Panc1 (cell line): Measurements from ENCODE around the gene C1QL1. TPM values are rescaled to one million over a fixed set of nuclear protein-coding genes. Genes with fewer than 3 reads are reported as not detected.

Source experiments
- ATAC-seq: fragments of 200-7000 bp; cut with Tn5 transposase; 2 replicates; pipeline ENCODE4 v1.9.1; 2020; ENCODE audit warnings: mild to moderate bottlenecking, moderate library complexity
- BruUV-seq: library from RNA; stranded (reverse); fragments of 400-500 nt; replicated peaks from 2 replicates; lab custom pipeline; 2021; lab: Mats Ljungman, UMichigan
- CTCF ChIA-PET: fragments of 300-600 bp; sonication (Branson Sonifier 250); formaldehyde crosslinking; loops from one replicate; lab custom pipeline; 2022; ENCODE audit warnings: antibody characterized with exemption; lab: Charles Lee
- POLR2A ChIA-PET: fragments of 300-600 bp; sonication (Branson Sonifier 250); formaldehyde crosslinking; loops from one replicate; lab custom pipeline; 2022; ENCODE audit warnings: antibody characterized with exemption; lab: Charles Lee
- DNase-seq: peaks from one replicate; pipeline ENCODE4 v3.0.0-alpha.2; 2010; ENCODE audit warnings: low read depth, low spot score
- H3K27ac ChIP-seq: 2 replicates; pipeline ENCODE4 v1.5.1; 2011; ENCODE audit warnings: mild to moderate bottlenecking, low read length, inconsistent platforms
- H3K27me3 ChIP-seq: fragments of 200-500 bp; sonication (Bioruptor generic); 2 replicates; pipeline ENCODE4 v1.6.0; 2014; ENCODE audit warnings: low read length, inconsistent platforms; ENCODE audit not compliant: control insufficient read depth, insufficient read depth
- H3K36me3 ChIP-seq: fragments of 200-500 bp; sonication (Bioruptor generic); 2 replicates; pipeline ENCODE4 v1.5.1; 2014; ENCODE audit warnings: inconsistent platforms, mild to moderate bottlenecking, low read length, moderate library complexity; ENCODE audit not compliant: control insufficient read depth, insufficient read depth
- H3K4me1 ChIP-seq: 2 replicates; pipeline ENCODE4 v1.5.1; 2011; ENCODE audit warnings: inconsistent platforms, mild to moderate bottlenecking, low read length, moderate library complexity; ENCODE audit not compliant: control insufficient read depth, insufficient read depth
- H3K4me3 ChIP-seq, 2 experiments: 2 replicates each; pipeline ENCODE4 v1.5.1; 2011 to 2012; ENCODE audit warnings: low read depth in 2 of 2, low read length in 2 of 2, mild to moderate bottlenecking in 2 of 2, inconsistent platforms in 1 of 2, moderate library complexity in 1 of 2
- H3K9me3 ChIP-seq: fragments of 200-500 bp; sonication (Bioruptor generic); 2 replicates; pipeline ENCODE4 v1.5.1; 2014; ENCODE audit warnings: low read depth, mild to moderate bottlenecking, inconsistent platforms, low read length, moderate library complexity; ENCODE audit not compliant: control insufficient read depth, insufficient read depth
- CTCF ChIP-seq: fragments of 450-650 bp; IDR thresholded peaks from 2 replicates; pipeline ENCODE4 v1.5.1; 2017; ENCODE audit warnings: mild to moderate bottlenecking
- POLR2AphosphoS5 ChIP-seq: IDR thresholded peaks from 2 replicates; pipeline ENCODE4 v1.6.1; 2012; ENCODE audit warnings: mild to moderate bottlenecking, low read depth, low read length, moderate library complexity
- REST ChIP-seq, 2 experiments: IDR thresholded peaks; 2 replicates each; pipeline ENCODE4 v1.6.1; 2011 to 2012; ENCODE audit warnings: low read depth in 2 of 2, control low read depth in 1 of 2, low read length in 1 of 2, mild to moderate bottlenecking in 1 of 2, moderate library complexity in 1 of 2; ENCODE audit not compliant: insufficient read depth in 1 of 2
- SIN3A ChIP-seq: IDR thresholded peaks from 2 replicates; pipeline ENCODE4 v1.6.1; 2012; ENCODE audit warnings: low read depth, mild to moderate bottlenecking, low read length, moderate library complexity, borderline replicate concordance; ENCODE audit not compliant: insufficient read depth
- TCF7L2 ChIP-seq: IDR thresholded peaks from 2 replicates; pipeline ENCODE4 v1.6.1; 2011; ENCODE audit warnings: mild to moderate bottlenecking, low read depth, low read length, inconsistent platforms
- in situ Hi-C: cut with HindIII; loops from 2 replicates; pipeline ENCODE4 v1.10.0; 2016; ENCODE audit warnings: low sequenced_read_pairs, low pct_unique_long_range_greater_than_20kb
- intact Hi-C: fragments of 100-400 bp; cut with micrococcal nuclease; formaldehyde crosslinking; loops from one replicate; pipeline ENCODE4 v1.10.0; 2022; ENCODE audit not compliant: unreplicated experiment
- total RNA-seq: library from RNA; stranded (reverse); gene quantifications from one replicate; pipeline ENCODE4 v1.2.1, GENCODE V29; 2021; ENCODE audit not compliant: unreplicated experiment

C1QL1 gene
- total RNA-seq, 1 experiment from 2014 or later = 9.5 TPM

GRCh38 chr17:45005700-45006099, 37.6 kb upstream of the C1QL1 start:
- no peak for DNase-seq
- ATAC-seq = no peak
- no peaks in the 10 kb centered on the region for H3K9me3 ChIP-seq
- BruUV-seq = no TSS peak
- no peak overlapping the region for H3K4me3 ChIP-seq
- no peaks in the 10 kb centered on the region for H3K4me1 ChIP-seq
- intact Hi-C loops (no loop called here), in situ Hi-C loops (no loop called here)
- POLR2A ChIA-PET = interaction anchor here (0.6 kb wide), 1 partner anchor 148 kb away, joined by 4 read pairs; no protein-coding TSS in a partner anchor
- CTCF ChIA-PET = no interaction called here
- TF ChIP-seq REST (IDR thresholded peaks at IDR 0.05; ENCODE audit: insufficient read depth in 1 of 2, low read depth in 2 of 2, low read length in 1 of 2) (no peak), CTCF (no peak), SIN3A (no peak), TCF7L2 (no peak), POLR2AphosphoS5 (no peak)
- no peaks in the 10 kb centered on the region for H3K27me3 ChIP-seq
- no peak overlapping the region for H3K27ac ChIP-seq
- no peaks in the 10 kb centered on the region for H3K36me3 ChIP-seq

GRCh38 chr17:45004388-45004787, 36.3 kb upstream of the C1QL1 start:
- Histone ChIP-seq H3K9me3 (peaks cover 2% of the 10 kb centered on the region; the same call in 1 of the 2 replicates), H3K4me3 (no peak overlapping the region), H3K27me3 (no peaks in the 10 kb centered on the region), H3K36me3 (no peaks in the 10 kb centered on the region), H3K4me1 (no peaks in the 10 kb centered on the region), H3K27ac (no peak overlapping the region)
- DNase-seq = no peak
- ChIA-PET POLR2A (no interaction called here), CTCF (no interaction called here)
- no peak for TF ChIP-seq SIN3A
- no peak for TF ChIP-seq POLR2AphosphoS5
- TF ChIP-seq REST (IDR thresholded peaks at IDR 0.05; ENCODE audit: insufficient read depth in 1 of 2, low read depth in 2 of 2, low read length in 1 of 2) = no peak
- no peak for TF ChIP-seq TCF7L2
- TF ChIP-seq CTCF = no peak
- intact Hi-C loops = no loop called here
- in situ Hi-C loops = no loop called here
- no peak for ATAC-seq
- BruUV-seq = no TSS peak
